ENCODE measurements around the gene MAIP1.

MAIP1 gene

GRCh38 chr2:199994896-199995295, 39.5 kb downstream of the MAIP1 start:
- H3K4ac ChIP-seq (ENCODE audit: low read depth, low read length), result no peak overlapping the region
- H3K18ac ChIP-seq (ENCODE audit: low read length), result no peak overlapping the region
- no peak overlapping the region for H2AFZ ChIP-seq (ENCODE audit: insufficient read depth, low read length, poor library complexity)
- H2BK120ac ChIP-seq (ENCODE audit: insufficient read depth, low read length, poor library complexity), result no peak overlapping the region
- H3K23ac ChIP-seq (ENCODE audit: low read length), result no peak overlapping the region
- no peak overlapping the region for H2AK5ac ChIP-seq (ENCODE audit: low read length)
- H3K4me3 ChIP-seq (ENCODE audit: low read depth, low read length), result no peak overlapping the region
- DNase-seq, result no peak
- H3K4me2 ChIP-seq (ENCODE audit: low read length), result no peak overlapping the region
- H4K91ac ChIP-seq (ENCODE audit: low read depth, low read length), result no peak overlapping the region
- H3K9me3 ChIP-seq (ENCODE audit: insufficient read depth, low read depth, low read length), result no peaks in the 10 kb centered on the region
- H3K27me3 ChIP-seq (ENCODE audit: insufficient read depth, low read length), result no peaks in the 10 kb centered on the region
- H4K8ac ChIP-seq (ENCODE audit: low read depth, low read length), result no peak overlapping the region
- WGBS (ENCODE audit: extremely low coverage, insufficient coverage, insufficient read length), result no CpG with 5 or more reads among the region's 2 CpGs
- no peaks in the 10 kb centered on the region for H3K79me1 ChIP-seq (ENCODE audit: low read length)
- no peak overlapping the region for H3K14ac ChIP-seq (ENCODE audit: low read length)
- H4K12ac ChIP-seq (ENCODE audit: low read depth, low read length), result no peak overlapping the region
- H3K27ac ChIP-seq (ENCODE audit: low read depth, low read length), result no peak overlapping the region
- H2BK12ac ChIP-seq (ENCODE audit: low read length), result no peak overlapping the region
- peaks cover 0 to 2% of the 10 kb centered on the region in 2 experiments for H3K4me1 ChIP-seq (ENCODE audit: control insufficient read depth in 1 of 2, insufficient read depth in 2 of 2, low read length in 2 of 2)
- H3K9ac ChIP-seq (ENCODE audit: low read length), result no peak overlapping the region
- no peaks in the 10 kb centered on the region for H3K36me3 ChIP-seq (ENCODE audit: control insufficient read depth in 1 of 2, insufficient read depth in 2 of 2, low read length in 2 of 2)
- no peak overlapping the region for H2BK5ac ChIP-seq (ENCODE audit: low read depth, low read length, poor library complexity)
- no peaks in the 10 kb centered on the region for H3K79me2 ChIP-seq (ENCODE audit: control insufficient read depth, insufficient read depth, low read length, poor library complexity)

- H3K79me2 ChIP-seq (ENCODE audit: control insufficient read depth, insufficient read depth, low read length, poor library complexity), result no peaks in the 10 kb centered on the region
- H4K91ac ChIP-seq (ENCODE audit: low read depth, low read length), result no peak overlapping the region
- H3K14ac ChIP-seq (ENCODE audit: low read length), result no peak overlapping the region
- H2BK120ac ChIP-seq (ENCODE audit: insufficient read depth, low read length, poor library complexity), result no peak overlapping the region
- no peak overlapping the region for H3K27ac ChIP-seq (ENCODE audit: low read depth, low read length)
- H3K27me3 ChIP-seq (ENCODE audit: insufficient read depth, low read length), result no peaks in the 10 kb centered on the region
- no peak overlapping the region for H3K18ac ChIP-seq (ENCODE audit: low read length)
- no peak overlapping the region for H2BK5ac ChIP-seq (ENCODE audit: low read depth, low read length, poor library complexity)
- no peak overlapping the region for H3K4ac ChIP-seq (ENCODE audit: low read depth, low read length)
- H2AK5ac ChIP-seq (ENCODE audit: low read length), result no peak overlapping the region
- no peak overlapping the region for H3K9ac ChIP-seq (ENCODE audit: low read length)
- H3K79me1 ChIP-seq (ENCODE audit: low read length), result no peaks in the 10 kb centered on the region
- H2AFZ ChIP-seq (ENCODE audit: insufficient read depth, low read length, poor library complexity), result no peak overlapping the region
- no CpG with 5 or more reads among the region's 3 CpGs for WGBS (ENCODE audit: extremely low coverage, insufficient coverage, insufficient read length)
- no peak for DNase-seq
- peak overlapping the region; percentile 48 for H3K23ac ChIP-seq (ENCODE audit: low read length)
- H3K4me2 ChIP-seq (ENCODE audit: low read length), result no peak overlapping the region
- H4K8ac ChIP-seq (ENCODE audit: low read depth, low read length), result no peak overlapping the region
- H3K36me3 ChIP-seq (ENCODE audit: control insufficient read depth in 1 of 2, insufficient read depth in 2 of 2, low read length in 2 of 2), result no peaks in the 10 kb centered on the region
- H3K4me3 ChIP-seq (ENCODE audit: low read depth, low read length), result no peak overlapping the region
- H3K9me3 ChIP-seq (ENCODE audit: insufficient read depth, low read depth, low read length), result no peaks in the 10 kb centered on the region
- H3K4me1 ChIP-seq (ENCODE audit: control insufficient read depth in 1 of 2, insufficient read depth in 2 of 2, low read length in 2 of 2), result peaks cover 0 to 2% of the 10 kb centered on the region in 2 experiments
- H4K12ac ChIP-seq (ENCODE audit: low read depth, low read length), result no peak overlapping the region
- H2BK12ac ChIP-seq (ENCODE audit: low read length), result no peak overlapping the region
Measured at GRCh38 chr2:199997296-199997695, 41.9 kb downstream of the MAIP1 start.

DNA sequence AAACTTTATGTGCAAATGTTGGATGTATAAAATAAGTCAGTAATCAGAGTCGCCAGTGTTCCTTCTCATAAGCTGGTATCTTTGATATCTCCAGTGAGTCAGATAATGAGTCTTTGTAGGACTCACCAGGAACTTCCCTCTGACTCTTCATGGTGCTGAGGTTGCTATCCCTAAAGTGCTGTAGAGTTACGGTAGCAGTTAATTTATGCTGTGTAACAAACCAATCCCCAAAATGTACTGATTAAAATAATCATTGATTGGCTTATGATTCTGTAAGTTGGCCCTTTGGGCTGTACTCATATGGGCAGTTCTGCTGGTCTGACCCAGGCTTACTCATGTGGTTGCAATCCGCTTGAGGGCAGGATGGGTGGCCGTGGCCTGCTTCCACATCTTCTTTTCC, 43.8 kb downstream of the MAIP1 start:
- Histone ChIP-seq H2BK120ac (ENCODE audit: insufficient read depth, low read length, poor library complexity) (no peak overlapping the region), H2AK5ac (ENCODE audit: low read length) (no peak overlapping the region), H4K12ac (ENCODE audit: low read depth, low read length) (no peak overlapping the region), H4K91ac (ENCODE audit: low read depth, low read length) (no peak overlapping the region), H3K14ac (ENCODE audit: low read length) (no peak overlapping the region), H3K4ac (ENCODE audit: low read depth, low read length) (no peak overlapping the region), H3K4me1 (ENCODE audit: control insufficient read depth in 1 of 2, insufficient read depth in 2 of 2, low read length in 2 of 2) (peaks cover 0 to 2% of the 10 kb centered on the region in 2 experiments), H2BK5ac (ENCODE audit: low read depth, low read length, poor library complexity) (no peak overlapping the region), H3K27me3 (ENCODE audit: insufficient read depth, low read length) (no peaks in the 10 kb centered on the region), H3K79me1 (ENCODE audit: low read length) (no peaks in the 10 kb centered on the region), H3K36me3 (ENCODE audit: control insufficient read depth in 1 of 2, insufficient read depth in 2 of 2, low read length in 2 of 2) (no peaks in the 10 kb centered on the region), H3K18ac (ENCODE audit: low read length) (no peak overlapping the region), H2BK12ac (ENCODE audit: low read length) (no peak overlapping the region), H3K27ac (ENCODE audit: low read depth, low read length) (no peak overlapping the region), H2AFZ (ENCODE audit: insufficient read depth, low read length, poor library complexity) (no peak overlapping the region), H3K23ac (ENCODE audit: low read length) (no peak overlapping the region), H3K9ac (ENCODE audit: low read length) (no peak overlapping the region), H4K8ac (ENCODE audit: low read depth, low read length) (no peak overlapping the region), H3K4me3 (ENCODE audit: low read depth, low read length) (no peak overlapping the region), H3K9me3 (ENCODE audit: insufficient read depth, low read depth, low read length) (no peaks in the 10 kb centered on the region), H3K79me2 (ENCODE audit: control insufficient read depth, insufficient read depth, low read length, poor library complexity) (no peaks in the 10 kb centered on the region), H3K4me2 (ENCODE audit: low read length) (no peak overlapping the region)
- no CpG with 5 or more reads among the region's 4 CpGs for WGBS (ENCODE audit: extremely low coverage, insufficient coverage, insufficient read length)
- DNase-seq, result peak in 1 of 2 donors; percentile 20

DNA sequence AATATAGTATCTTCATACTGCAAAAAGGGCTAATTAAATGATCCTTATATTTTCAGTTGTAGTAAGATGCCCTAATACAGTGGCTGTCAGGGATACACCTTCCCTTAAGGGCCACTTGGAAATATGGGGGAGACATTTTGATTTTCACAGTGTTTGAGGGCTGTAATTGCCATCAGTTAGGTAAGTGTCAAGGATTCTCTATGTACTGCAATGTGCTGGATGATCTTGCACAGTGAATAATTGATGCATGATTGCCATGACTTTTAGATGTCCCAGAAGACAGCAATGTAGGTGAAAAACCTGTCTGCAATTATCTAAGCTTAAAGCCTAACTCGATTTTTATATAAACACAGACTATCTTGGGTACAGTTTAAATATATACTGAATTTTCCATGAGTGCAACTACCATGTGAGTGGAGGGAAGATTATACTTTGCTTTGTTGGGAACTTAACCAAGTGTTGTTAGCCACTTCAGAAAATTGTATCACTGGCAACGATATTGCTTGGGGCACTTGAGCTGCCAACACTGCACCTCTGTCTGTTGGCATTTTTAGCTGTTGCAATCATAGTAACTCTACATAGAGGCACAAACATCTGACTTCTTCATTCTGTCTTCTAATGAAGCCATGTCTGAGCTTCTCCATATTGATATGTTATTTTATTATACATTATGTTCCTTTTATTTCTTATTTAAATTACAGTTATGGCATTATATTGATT, 45.2 kb downstream of the MAIP1 start:
- no peak overlapping the region for H2AFZ ChIP-seq (ENCODE audit: insufficient read depth, low read length, poor library complexity)
- whole genome bisulfite sequencing (ENCODE audit: extremely low coverage, insufficient coverage, insufficient read length), result no CpG with 5 or more reads among the region's 2 CpGs
- H2BK5ac ChIP-seq (ENCODE audit: low read depth, low read length, poor library complexity), result no peak overlapping the region
- no peaks in the 10 kb centered on the region for H3K36me3 ChIP-seq (ENCODE audit: control insufficient read depth in 1 of 2, insufficient read depth in 2 of 2, low read length in 2 of 2)
- H4K12ac ChIP-seq (ENCODE audit: low read depth, low read length), result no peak overlapping the region
- no peaks in the 10 kb centered on the region for H3K27me3 ChIP-seq (ENCODE audit: insufficient read depth, low read length)
- H3K4me2 ChIP-seq (ENCODE audit: low read length), result no peak overlapping the region
- no peaks in the 10 kb centered on the region for H3K79me1 ChIP-seq (ENCODE audit: low read length)
- no peak overlapping the region for H3K27ac ChIP-seq (ENCODE audit: low read depth, low read length)
- no peaks in the 10 kb centered on the region for H3K9me3 ChIP-seq (ENCODE audit: insufficient read depth, low read depth, low read length)
- no peak overlapping the region for H3K18ac ChIP-seq (ENCODE audit: low read length)
- no peak overlapping the region for H2BK120ac ChIP-seq (ENCODE audit: insufficient read depth, low read length, poor library complexity)
- no peak overlapping the region for H2AK5ac ChIP-seq (ENCODE audit: low read length)
- no peaks in the 10 kb centered on the region for H3K79me2 ChIP-seq (ENCODE audit: control insufficient read depth, insufficient read depth, low read length, poor library complexity)
- H3K4ac ChIP-seq (ENCODE audit: low read depth, low read length), result no peak overlapping the region
- no peak overlapping the region for H3K14ac ChIP-seq (ENCODE audit: low read length)
- H4K91ac ChIP-seq (ENCODE audit: low read depth, low read length), result no peak overlapping the region
- H3K4me1 ChIP-seq (ENCODE audit: control insufficient read depth in 1 of 2, insufficient read depth in 2 of 2, low read length in 2 of 2), result peaks cover 0 to 2% of the 10 kb centered on the region in 2 experiments
- no peak overlapping the region for H3K23ac ChIP-seq (ENCODE audit: low read length)
- no peak overlapping the region for H2BK12ac ChIP-seq (ENCODE audit: low read length)
- DNase-seq, result no peak
- H3K4me3 ChIP-seq (ENCODE audit: low read depth, low read length), result no peak overlapping the region
- no peak overlapping the region for H3K9ac ChIP-seq (ENCODE audit: low read length)
- no peak overlapping the region for H4K8ac ChIP-seq (ENCODE audit: low read depth, low read length)
